Anterior cingulate cortex (tissue), 58 donors: ENCODE data around the gene MAP4K5.
"Not testable (repeated sequence)": the region's sequence is repeated elsewhere in the genome, so short reads cannot be mapped to it uniquely, and the experiment has no call there.

Source experiments
- DNase-seq, 58 donors: peaks; one replicate each; lab custom pipeline; 2025; lab: John Stamatoyannopoulos, UW

Gene MAP4K5

GRCh38 chr14:50533241-50533705 lies 904 bp upstream of the MAP4K5 start:
- DNase-seq, result no peak

DNA sequence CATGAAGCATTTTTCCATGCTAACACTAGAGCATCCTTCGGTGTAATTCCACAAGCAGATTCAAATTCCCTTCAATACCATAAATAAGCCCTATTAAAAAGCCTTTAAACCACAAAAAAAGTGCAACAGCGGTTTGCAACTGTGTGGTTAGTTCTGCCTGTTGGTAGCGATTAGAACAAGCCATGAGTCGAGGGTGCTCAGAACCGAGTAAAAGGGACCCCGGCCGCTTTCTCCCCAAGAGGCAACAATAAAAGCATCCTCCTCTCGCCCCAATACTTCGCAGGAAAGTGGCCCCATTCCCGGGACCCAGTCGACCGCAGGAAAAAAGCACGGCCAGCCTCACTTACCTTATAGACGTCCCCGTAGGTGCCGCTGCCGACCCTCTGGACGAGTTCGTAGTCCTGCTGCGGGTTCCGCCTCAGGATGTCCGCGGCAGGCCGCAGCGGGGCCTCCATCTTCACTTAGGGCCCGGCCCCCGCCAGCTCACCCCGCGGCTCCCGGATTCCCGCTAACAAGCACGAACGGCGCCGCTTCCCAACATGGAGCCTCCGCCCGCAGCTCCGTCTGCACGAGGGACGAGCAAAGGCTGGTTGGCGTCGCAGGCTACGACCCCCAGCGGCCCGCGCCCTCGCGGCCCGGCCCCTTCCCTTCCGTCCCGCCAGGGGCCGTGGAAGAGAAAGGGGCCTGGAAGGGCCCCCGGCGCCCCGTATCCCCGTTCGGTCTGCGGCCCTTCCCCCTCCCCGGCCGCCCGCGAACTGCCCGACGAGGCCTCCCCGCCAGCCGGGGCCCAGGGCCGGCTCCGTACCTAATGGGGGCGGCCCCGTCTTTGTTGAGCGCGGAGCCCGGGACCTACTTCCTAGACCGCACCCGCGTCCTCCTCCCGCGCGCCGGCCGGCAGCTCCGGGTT lies 521 bp downstream of the MAP4K5 start:
- peak in 43 of 58 donors; percentile 15 to 75 (median 47) for DNase-seq

DNA sequence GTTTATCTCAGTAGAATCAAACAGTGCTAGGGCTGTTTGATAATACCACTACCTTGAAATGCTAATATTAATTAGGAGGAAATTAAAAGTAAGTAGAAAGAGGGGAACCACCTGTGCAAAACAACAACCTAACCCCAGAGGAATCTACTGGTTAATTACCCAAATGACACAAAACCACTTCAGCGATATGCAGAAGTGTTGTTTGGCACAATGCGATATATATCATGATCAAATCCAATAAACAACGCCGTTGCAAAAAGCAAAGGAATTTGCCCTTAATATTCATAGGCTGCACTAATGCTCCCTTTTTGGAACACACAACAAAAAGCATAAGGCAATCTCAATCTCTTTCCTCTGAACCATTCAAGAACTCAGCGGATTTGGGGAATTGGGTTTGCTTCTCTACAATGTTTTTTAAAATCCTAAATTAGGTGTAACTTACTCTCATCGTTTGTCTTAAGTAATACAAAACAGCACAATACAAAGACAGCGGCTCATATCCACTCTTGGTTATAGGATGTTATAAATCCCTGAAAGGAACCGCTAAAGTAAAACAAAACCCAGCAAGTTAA lies 1.5 kb downstream of the MAP4K5 start:
- no peak for DNase-seq

DNA sequence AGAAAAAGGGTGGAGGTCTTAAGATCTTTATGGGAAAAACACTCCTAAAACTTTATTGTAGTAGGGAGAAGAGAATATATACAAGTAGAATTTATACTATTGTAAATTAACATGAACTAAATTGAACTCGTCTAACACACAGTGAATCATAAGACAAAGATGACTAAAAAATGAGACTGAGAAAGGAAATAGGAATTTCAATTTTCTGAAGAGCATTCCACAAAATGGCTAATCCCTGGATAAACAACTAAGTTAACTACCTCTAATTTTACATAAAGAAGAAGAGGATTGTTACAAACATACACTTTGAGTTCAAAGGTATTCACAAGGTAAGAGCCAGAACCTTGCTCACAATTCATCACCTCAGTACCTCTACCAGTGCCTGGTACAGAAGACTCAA lies 2.0 kb downstream of the MAP4K5 start:
- no peak for DNase-seq

DNA sequence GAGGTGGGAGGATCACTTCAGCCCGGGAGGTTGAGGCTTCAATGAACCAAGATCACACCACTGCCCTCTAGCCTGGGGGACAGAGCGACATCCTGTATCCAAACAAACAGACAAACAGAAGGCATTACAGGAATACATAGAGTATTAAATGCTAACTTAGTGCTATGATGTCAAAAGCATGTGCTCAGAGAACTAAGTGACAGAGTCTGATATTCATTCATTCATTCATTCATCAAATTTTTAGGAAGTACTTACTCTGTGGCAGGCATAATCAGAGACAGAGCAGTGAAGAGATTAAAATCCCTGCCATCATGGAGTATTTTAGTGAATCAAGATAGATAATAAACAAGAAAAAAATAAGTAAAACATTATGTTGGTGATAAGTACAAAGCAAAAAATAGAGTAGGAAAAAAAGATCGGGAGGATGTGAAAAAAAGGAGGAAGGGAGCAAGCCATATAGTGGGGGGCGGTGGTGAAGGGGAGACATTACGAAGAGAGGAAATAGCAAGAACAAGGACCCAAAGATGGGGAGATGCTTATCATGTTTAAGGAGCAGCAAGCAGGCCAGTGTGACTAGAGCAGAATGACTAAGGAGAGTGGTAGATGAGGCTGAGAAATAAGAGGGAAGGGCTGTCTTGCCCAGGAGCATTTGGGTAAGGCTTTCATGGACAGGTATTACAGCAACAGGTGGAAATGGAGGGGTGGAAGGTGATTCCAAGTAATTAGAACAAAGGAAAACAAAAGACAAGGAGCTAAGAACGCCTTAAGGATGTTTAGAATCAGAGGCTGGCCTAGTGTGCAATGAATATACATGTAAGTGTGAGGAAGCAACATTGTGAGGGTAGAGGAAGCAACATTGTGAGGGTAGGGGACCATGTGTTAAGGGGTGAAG lies 2.8 kb downstream of the MAP4K5 start:
- no peak for DNase-seq

- DNase-seq, result no peak
These were observed 4.4 kb downstream of the MAP4K5 start for GRCh38 chr14:50528000-50528399.

GRCh38 chr14:50524731-50525515 lies 7.4 kb downstream of the MAP4K5 start:
- DNase-seq, result no peak

- DNase-seq, result no peak
These were observed 8.3 kb downstream of the MAP4K5 start for GRCh38 chr14:50524060-50524459.

- DNase-seq, result no peak
These were observed 8.9 kb downstream of the MAP4K5 start for GRCh38 chr14:50523271-50524041.

GRCh38 chr14:50521912-50522341 lies 10.4 kb downstream of the MAP4K5 start:
- DNase-seq, result no peak

DNA sequence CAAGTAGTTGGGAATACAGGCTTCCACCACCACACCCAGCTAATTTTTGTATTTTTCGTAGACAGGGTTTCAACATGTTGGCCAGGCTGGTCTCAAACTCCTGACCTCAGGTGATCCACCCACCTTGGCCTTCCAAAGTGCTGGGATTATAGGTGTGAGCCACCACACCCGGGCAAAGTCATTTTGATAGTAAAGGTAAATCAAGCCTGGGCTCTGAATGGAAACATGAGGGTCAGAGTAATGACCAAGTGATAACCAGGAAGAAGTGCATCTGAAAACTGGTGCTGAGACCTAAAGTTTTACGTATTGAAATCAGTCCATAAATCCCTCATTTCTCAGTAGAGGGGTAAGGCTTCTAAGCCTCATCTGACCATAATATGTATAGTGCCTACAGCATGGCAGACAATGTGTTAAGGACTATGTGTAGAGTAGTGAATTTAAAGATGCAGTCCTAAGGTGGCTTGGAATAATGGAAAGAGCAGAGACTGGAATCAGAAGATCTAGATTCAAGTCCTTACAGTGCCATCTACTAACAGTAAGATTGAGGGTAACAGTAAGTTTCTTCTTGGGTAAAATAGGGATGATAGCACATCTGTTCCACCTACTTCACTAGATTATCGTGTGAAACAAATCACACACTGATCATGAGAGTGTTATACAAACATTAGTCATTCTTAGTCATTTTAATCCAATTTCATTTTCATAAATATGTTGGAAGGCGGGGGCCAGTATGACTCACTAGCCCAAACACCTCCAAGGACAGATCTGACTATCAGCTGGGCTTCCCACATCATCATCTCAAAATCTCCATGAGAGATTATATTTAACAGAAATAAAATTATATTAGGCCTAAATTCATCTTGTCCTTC lies 11.2 kb downstream of the MAP4K5 start:
- DNase-seq, result peak in 1 of 58 donors; percentile 19

GRCh38 chr14:50516091-50516490 lies 16.3 kb downstream of the MAP4K5 start:
- no peak for DNase-seq

GRCh38 chr14:50512463-50512862 lies 19.9 kb downstream of the MAP4K5 start:
- DNase-seq, result peak in 1 of 58 donors; percentile 41

DNA sequence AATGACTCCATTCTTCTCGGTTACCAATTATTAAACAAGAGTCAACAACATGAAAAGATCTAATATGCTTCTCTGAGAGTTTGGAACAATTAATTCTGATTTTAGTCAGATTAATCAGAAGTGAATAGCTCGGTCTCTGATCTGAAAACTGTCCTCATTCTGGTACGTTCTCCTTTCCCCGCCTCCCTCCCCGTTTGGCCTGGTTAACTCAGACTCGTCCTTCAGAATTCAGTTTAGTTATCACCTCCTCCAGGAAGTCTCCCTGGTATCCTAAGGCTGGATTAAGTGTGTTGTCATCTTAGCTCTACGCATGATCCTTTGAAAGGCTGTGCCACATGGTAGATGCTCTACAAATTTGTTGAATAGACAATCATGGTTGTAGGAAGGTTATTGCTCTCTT lies 22.2 kb downstream of the MAP4K5 start:
- peak in 3 of 58 donors; percentile 8 to 16 (median 9) for DNase-seq

DNA sequence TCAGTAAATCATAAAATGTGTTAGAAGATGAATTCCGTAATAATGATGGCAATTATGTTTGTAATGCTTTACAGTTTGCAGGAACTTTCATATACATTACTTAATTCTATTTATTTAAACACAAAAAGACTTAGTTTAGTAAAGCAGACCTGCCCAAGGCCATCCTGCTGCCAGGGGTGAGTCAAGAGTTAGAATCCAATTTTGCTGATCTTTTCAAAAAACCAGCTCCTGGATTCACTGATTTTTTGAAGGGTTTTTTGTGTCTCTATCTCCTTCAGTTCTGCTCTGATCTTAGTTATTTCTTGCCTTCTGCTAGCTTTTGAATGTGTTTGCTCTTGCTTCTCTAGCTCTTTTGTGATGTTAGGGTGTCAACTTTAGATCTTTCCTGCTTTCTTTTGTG lies 25.3 kb downstream of the MAP4K5 start:
- DNase-seq, result not testable (repeated sequence)

DNA sequence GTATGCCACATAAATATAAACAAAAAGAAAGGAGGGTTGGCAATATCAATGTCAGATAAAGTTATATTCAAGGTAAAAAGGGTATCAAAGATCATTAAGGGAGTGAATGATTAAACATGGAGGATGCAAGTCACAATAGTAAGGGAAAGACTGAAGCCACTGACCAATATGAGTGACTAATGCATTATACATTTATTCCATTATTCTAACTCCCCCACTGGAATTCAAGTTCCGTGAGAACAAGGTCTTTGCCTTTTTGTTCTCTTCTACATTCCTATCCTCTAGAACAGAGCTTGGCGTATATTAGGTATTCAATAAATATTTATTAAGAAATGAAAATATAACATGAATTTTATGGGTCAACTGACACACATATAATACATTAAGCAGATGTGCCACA lies 30.7 kb downstream of the MAP4K5 start:
- DNase-seq, result no peak

DNA sequence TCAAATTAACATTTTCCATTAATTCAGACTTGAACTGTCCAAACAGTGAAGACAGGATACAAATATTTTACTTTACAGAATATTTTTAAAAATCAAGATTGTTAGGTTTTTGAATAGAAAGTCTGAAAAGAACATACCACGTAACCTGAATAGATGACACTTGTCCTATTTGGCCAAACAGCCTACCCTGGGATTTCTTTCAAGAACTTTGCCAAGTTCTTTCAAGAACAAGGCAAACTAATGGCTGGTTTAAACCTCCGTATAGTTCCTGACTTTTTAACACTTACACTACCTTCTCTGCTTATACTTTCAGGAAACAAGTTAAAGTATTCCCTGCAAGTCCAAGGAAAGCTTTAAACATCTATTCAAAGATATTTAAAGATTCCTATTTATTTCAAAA lies 35.0 kb downstream of the MAP4K5 start:
- peak in 1 of 58 donors; percentile 37 for DNase-seq

- no peak for DNase-seq
These were observed 42.5 kb downstream of the MAP4K5 start for GRCh38 chr14:50489851-50490250.
